AG10803 (cell line): ENCODE measurements around the gene CEP128.

Experiments
- DNase-seq: peaks from one replicate; pipeline ENCODE4 v3.0.0; 2010; ENCODE audit warnings: low read depth
- H3K4me3 ChIP-seq: 2 replicates; pipeline ENCODE4 v1.5.1; 2011; ENCODE audit warnings: mild to moderate bottlenecking, low read length, control low read depth
- TF ChIP-seq, protein P1 (sequence below): conservative IDR thresholded peaks from 2 replicates; pipeline ENCODE4 v1.5.1; 2011; ENCODE audit warnings: mild to moderate bottlenecking, low read length, control low read depth, inconsistent platforms

The CEP128 gene

GRCh38 chr14:80941241-80942185, at the start of gene CEP128:
CEP128 (minus strand) TSS chr14:80941738.
- peak within 1 kb of the TSS; percentile 92 for H3K4me3 ChIP-seq
- DNase-seq, result peak; percentile 98
- TF ChIP-seq, protein P1, sequence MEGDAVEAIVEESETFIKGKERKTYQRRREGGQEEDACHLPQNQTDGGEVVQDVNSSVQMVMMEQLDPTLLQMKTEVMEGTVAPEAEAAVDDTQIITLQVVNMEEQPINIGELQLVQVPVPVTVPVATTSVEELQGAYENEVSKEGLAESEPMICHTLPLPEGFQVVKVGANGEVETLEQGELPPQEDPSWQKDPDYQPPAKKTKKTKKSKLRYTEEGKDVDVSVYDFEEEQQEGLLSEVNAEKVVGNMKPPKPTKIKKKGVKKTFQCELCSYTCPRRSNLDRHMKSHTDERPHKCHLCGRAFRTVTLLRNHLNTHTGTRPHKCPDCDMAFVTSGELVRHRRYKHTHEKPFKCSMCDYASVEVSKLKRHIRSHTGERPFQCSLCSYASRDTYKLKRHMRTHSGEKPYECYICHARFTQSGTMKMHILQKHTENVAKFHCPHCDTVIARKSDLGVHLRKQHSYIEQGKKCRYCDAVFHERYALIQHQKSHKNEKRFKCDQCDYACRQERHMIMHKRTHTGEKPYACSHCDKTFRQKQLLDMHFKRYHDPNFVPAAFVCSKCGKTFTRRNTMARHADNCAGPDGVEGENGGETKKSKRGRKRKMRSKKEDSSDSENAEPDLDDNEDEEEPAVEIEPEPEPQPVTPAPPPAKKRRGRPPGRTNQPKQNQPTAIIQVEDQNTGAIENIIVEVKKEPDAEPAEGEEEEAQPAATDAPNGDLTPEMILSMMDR, result no peak

- no peak for DNase-seq
- TF ChIP-seq, protein P1, result no peak
- H3K4me3 ChIP-seq, result no peak overlapping the region
Observed at GRCh38 chr14:80988735-80989429, 47.3 kb upstream of the CEP128 start.

DNA sequence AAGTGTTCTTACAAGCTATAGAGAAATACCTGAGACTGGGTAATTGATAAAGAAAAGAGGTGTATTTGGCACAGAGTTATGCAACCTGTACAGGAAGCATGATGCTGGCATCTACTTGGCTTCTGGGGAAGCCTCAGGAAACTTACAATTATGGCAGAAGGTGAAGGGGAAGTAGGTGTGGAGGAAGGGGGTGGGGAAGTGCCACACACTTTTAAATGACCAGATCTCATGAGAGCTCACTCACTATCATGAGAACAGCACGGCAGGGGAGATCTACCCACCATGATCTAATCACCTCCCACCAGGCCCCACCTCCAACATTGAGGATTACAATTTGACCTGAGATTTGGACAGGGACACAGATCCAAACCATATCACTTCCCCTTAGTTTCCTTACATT, 46.7 kb upstream of the CEP128 start:
- DNase-seq, result no peak
- H3K4me3 ChIP-seq, result no peak overlapping the region
- TF ChIP-seq, protein P1, result no peak

DNA sequence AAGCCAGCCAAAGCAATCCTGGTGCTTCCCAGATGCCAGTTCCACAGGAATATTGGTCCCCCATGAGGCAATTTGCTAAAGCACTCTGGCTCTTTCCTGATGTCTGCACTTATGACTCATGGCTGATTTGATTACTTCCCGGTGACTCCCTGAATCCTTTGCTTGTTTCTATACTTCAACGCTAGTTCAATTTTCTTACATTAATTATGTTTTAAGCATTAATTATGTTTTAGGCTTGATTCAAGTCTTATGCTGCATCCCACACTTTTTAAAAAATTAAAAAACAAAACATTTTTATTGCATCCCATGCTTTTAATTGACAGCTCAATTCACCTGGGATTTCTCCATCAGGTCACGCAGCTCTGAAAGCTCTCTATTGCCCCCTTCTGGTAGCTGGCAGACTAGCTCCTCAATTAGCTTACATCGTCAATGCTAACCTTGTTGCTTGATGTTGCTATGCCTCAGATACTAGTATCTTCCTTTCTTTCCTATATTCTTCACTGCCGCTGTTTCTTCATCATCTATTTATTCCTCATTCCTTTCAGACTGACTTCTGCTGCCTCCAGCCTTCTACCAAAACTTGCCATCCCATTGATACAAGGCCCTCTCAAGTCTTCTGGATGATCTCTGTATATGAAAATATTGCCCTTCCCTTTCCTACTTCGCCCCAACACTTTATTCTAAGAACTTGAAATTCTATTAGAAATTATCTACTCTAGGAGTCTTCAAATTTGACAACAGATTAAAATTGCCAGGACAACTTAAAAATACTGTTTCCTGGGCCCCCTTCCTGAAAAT, 45.9 kb upstream of the CEP128 start:
- TF ChIP-seq, protein P1, result peak; percentile 100
- peak; percentile 65 for DNase-seq
- H3K4me3 ChIP-seq, result no peak overlapping the region

DNA sequence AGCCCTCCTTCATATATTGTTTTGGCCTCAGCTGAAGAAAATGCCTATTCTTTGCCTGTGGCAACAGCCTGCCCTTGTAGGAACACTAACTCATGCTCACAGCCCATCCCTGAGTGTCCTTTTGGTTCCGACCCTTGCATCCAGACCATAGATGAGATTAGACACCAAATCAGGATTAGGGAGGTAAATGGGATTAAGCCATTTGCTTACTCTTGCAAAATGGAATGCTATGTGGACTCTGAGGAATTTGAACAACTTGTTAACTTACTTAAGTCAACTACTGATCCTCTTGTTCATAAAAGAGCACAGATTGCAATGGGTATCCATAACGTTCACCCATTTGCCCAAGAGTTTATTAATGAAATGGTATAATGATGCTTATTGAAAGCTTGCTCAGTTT, 41.2 kb upstream of the CEP128 start:
- DNase-seq, result peak; percentile 15
- TF ChIP-seq, protein P1, result no peak

DNA sequence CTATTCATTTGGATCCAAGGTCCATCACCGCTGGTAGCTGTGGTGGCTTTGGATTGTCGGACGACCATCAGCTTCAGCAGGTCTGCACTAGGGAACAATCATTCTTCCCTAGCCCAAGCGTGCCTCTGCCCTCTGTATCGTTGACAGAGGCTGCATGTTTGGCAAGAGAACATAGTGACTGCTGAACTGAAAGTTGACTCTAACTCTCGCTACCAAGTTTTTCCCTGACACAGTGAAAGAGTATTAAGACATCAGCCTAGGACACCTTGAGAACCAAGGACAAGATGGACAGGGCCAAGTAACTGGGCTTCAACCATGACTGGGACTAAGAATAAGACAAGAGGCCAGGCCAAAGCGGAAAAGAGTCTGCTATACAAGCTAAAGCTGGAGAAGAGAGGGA, 40.1 kb upstream of the CEP128 start:
- no peak overlapping the region for H3K4me3 ChIP-seq
- DNase-seq, result no peak
- TF ChIP-seq, protein P1, result no peak

More for the DNA sequence above, 41.2 kb upstream of the CEP128 start:
- no peak overlapping the region for H3K4me3 ChIP-seq
